HG02938 (cell line): ENCODE results near the gene C5orf63.
"Not testable (repeated sequence)": the region's sequence is repeated elsewhere in the genome, so short reads cannot be mapped to it uniquely, and the experiment has no call there.

Experiments used
- ATAC-seq: cut with Tn5 transposase; IDR thresholded peaks from one replicate; pipeline ENCODE4 v1.9.1; 2021; ENCODE audit warnings: mild to moderate bottlenecking, moderate library complexity; ENCODE audit not compliant: unreplicated experiment

Gene C5orf63

DNA sequence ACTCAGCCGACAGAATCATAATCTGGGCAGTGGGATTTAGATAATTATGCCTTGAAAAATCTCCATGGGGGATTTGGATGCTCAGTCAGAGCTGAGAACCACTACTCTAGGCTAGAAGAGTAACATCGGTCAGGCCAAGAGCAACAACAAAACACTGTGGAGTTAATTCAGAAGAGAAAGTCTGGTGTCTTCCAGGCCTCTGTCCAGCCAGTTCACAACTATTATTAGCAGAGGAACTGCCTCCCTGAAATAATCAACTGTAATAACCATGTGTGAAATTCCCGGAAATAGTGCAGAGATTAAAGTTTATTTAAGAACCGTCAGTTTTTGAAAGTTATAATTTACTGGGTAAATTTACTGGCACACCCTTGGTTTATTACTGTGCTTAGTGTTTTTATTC lies 34.8 kb downstream of the C5orf63 start:
- ATAC-seq: no peak

DNA sequence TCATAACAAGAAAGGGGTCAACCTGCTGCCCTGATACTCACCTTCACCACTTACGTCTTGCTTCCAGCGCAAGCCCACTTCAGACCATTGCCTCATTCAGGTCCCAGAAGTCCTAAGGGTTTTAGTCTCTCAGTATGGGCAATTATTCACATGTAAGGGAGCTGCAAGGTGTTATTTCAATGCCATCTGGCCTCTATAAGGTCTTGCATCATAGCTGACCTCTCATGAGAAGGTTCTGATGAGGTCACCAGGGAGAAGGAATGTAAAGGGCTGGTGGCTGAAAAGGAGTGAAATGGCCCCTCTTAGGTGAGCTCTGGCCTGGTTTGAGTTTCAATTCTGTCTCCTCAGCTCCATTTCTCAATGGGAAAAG lies 41.5 kb downstream of the C5orf63 start:
- no peak for ATAC-seq

DNA sequence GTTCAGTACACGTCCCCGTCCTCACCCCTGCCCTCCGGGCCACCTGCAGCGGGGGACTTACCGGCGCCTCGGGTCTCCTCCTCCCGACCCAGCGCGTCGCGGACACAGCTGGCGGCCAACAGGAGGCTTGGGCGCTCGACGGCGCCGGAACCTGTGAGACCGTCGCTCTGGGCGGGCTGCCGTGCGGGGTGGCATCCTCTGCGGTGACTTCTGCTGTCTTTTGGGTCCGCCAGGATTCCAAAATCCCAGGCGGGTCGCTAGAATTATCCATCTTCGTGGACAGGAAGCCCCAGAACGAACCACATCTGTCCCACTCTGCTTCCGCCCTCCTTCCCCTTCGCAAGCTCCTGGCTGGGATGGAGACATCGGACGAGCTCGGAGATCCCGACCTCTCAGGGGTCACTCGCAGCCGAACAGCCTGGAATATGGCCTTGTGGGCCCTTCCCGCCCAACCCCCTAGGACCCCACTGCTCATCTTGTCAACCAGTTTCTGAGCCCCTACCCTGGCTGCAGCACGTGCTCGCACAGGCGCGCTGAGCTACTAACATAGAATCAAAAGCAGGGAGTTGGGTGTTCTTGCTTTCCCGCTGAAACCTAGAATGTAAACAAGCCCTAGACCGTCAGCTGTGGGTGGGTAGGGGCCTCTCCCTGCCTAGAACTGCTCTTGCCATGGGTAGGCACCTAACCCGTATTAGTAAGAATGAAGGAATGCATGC lies 42.0 kb downstream of the C5orf63 start:
- peak; percentile 26 for ATAC-seq

GRCh38 chr5:127030259-127031146 lies 42.8 kb downstream of the C5orf63 start, which contains the start of gene MARCHF3:
Gene MARCHF3 (minus strand): TSS chr5:127030558. CDS start chr5:126918171, 112,387 bp downstream.
- peak; percentile 88 for ATAC-seq

DNA sequence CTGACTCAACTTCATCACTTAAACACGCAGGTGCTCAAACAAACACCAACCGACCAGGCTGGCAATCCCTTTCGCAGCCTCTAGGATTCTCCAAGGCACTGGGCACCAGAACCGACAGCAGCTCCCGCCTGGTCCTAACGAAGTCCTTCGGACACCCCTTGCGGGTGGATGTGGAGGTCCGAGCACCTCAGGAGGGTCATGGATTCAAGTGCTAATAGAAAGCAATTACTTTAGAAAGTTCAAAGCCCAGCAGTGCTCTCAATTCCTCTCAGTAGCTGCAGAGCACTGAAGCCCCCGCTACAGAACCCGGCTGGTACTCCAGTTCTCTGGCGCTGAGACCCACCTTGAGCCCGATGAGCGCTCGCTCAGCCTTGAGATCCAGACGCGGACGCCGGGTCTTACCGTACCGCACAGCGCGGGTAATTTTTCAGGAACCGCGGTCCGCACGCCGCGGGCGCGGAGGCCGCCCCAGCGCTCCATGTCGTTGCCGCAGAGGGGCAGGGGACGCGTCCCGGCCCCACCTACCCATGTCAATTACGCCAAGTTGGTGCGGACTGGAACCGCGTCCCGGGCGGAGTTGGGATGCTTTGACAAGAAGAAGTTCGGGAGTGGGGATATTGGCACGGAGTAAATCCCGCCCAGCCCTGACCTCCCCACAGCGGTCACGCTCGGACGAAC lies 43.6 kb downstream of the C5orf63 start:
- peak; percentile 21 for ATAC-seq

DNA sequence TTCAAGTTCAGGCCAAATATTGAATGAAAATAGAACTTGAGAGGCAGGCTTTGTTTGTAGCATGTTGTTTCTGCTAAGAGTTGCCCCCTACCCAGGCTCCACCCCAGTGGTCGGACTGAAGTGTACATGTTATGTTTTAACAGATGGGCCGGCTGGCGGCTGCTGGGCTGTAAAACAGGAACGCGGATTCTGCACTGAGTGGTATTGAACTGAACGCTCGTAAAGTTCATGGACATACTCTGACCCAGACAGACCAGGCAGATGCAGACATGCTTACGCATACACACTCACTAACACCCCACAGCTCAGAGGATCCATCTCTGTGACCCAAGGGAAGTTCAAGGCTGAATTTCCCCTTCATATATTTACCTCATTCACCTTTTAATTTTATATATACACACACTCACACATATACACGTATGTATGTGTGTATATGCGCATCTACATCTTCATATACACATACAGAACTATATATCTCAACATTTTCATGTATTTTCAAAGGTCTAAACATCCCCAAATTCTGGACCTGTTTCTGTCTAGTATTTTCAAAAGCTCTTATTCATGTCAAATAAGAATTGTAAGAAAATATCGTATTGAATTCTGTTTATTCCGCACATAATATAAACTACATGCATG lies 44.4 kb downstream of the C5orf63 start:
- no peak for ATAC-seq

DNA sequence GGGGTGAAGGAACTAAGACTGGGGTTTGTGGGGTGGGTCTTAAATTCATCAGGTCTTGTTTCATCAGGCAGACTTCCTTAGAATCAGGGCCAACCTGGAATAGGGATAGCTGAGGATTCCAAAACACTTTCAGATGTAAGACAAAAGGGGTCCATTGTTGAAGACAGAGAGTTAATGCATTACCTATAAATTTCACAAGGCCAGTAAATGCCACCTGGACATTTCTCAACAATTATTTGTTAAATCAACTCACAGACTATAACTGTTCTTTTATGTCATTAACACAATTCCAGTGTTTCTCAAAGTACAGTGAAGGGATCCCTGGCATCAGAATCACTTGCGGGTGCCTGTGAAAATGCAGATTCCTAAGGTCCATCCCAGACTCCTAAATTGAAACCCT lies 45.8 kb downstream of the C5orf63 start:
- no peak for ATAC-seq

- ATAC-seq: no peak
Observed at GRCh38 chr5:127026166-127026565, 47.1 kb downstream of the C5orf63 start.

DNA sequence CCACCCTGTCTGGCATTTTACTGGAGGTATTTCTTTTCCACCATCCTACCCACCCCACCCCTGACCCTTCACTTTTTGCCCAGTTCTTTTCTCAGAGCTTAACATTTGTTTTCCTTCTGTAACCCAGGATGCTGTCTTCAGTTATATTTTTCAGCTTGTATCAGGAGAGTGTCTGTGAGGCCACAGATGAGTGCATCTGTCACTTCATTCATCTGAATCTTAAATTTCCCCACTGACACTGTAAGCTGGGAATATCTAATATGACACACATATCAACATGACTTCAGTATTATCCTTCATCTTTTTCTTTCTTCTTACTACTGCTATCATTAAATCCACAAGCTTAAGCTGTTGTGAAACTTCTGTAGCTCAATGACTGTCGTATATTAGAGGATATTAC lies 47.8 kb downstream of the C5orf63 start:
- ATAC-seq: no peak

DNA sequence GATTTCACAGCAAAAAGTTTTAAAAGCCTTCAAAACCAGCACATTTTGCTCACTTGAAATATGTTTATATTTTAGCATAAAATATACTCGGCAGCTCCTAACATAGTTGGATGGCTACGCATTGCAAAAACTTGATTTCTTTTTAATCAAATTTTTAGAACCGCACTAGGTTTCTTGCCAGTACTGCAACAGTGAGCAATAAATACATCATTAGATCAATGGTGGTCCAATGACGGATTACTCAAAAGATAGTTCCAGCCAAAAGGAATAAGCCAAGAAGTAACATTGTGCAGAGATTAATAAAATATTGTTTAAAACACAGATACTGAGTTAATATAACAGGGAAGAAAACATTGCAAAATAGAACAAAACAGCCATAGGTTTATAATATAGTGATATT lies 48.5 kb downstream of the C5orf63 start:
- ATAC-seq: no peak

DNA sequence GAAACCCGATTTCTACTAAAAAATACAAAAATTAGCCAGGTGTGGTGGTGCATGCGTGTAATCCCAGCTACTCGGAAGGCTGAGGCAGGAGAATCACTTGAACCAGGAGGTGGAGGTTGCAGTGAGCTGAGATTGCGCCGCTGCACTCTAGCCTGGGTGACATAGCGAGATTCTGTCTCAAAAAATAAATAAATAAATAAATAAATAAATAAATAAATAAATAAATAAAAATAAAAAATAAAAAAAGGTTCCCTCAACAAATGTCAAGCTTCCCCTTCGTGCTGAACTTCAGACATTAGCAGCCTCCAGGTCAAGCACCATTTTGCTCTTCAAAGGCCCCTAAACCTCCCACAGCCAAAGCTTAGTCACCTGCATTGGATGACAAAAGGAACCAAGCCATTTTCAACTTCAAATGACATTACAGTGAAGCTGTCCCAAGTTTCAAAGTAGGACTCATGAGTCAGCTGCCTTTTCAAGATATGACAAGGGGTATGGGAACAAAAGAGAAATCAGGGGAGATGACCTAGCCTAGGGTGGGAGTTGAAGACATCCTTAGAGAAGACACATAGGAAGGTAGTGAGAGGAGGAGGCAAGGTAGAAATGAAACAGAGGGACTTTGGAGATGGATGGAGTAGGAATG lies 49.6 kb downstream of the C5orf63 start:
- ATAC-seq: not testable (repeated sequence)

DNA sequence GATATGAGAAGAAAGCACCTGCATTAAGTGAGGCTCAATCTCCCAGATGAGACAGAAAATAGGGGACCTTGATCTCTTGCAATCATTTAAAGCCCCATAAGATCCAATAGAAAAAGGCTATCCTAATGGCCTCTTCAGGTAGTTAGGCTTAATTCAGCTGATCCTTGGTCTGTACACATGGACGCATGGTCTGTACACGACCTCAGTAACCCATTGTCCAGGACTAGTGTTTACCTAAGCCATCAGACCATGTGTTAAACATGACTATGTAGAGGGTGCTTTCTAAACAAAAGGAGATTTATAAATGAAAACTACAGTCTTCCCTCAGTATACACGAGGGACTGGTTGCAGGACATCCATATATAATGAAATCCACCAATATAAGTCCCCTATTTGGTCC lies 50.5 kb downstream of the C5orf63 start:
- no peak for ATAC-seq

- ATAC-seq: no peak
Observed at GRCh38 chr5:127019928-127020327, 53.4 kb downstream of the C5orf63 start.

- not testable (repeated sequence) for ATAC-seq
Observed at GRCh38 chr5:127016722-127017121, 56.6 kb downstream of the C5orf63 start.

DNA sequence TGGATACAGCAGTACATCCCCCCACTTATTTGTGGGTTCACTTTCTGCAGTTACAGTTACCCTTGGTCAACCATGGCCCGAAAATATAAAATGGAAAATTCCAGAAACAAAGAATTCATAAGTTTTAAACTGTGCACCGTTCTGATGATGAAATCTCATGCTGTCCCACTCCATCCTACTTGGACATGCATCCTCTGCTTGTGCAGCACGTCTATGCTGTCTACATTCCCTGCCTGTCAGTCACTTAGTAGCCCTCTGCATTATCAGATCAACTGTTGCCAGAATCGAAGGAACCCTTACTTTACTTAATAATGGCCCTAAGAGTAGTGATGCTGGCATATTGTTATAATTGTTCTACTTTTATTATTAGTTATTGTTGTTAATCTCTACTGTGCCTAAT lies 57.6 kb downstream of the C5orf63 start:
- ATAC-seq: no peak

GRCh38 chr5:127014573-127014972 lies 58.7 kb downstream of the C5orf63 start:
- peak; percentile 41 for ATAC-seq

DNA sequence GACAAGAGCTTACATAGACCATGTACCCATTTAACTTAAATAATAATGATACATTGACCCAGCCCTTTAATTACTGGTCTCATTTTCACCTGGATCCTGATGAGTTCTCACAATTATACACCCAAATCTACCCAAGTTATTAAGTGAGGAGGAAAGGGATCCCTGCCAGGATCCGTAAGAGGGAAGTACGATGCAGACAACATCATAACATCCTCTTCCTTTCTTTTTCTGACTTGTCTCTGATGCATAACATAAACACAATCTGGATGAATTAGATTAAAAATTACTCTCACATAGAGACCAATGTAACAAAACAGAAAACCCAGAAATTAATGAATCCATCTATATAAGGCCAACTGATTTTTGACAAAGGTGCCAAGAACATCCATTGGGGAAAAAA lies 59.9 kb downstream of the C5orf63 start:
- no peak for ATAC-seq

DNA sequence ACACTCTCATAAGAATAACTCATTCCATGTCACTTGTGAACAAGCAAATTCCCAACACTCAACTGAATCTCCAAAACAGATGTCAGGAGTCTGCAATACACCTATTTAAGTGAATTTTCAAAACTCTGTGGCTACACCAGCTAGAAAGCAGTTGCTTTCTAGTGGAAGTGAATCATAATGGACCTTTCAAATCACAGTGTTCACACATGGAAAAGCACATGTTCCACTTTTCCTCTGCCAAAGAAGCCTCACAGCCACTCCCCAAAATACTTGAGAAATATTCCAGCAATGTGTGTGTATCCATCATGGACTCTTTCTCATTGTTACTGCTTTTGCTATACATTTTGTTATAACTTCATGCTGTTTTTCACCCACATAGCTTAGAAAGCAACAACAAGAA lies 60.4 kb downstream of the C5orf63 start:
- ATAC-seq: no peak

DNA sequence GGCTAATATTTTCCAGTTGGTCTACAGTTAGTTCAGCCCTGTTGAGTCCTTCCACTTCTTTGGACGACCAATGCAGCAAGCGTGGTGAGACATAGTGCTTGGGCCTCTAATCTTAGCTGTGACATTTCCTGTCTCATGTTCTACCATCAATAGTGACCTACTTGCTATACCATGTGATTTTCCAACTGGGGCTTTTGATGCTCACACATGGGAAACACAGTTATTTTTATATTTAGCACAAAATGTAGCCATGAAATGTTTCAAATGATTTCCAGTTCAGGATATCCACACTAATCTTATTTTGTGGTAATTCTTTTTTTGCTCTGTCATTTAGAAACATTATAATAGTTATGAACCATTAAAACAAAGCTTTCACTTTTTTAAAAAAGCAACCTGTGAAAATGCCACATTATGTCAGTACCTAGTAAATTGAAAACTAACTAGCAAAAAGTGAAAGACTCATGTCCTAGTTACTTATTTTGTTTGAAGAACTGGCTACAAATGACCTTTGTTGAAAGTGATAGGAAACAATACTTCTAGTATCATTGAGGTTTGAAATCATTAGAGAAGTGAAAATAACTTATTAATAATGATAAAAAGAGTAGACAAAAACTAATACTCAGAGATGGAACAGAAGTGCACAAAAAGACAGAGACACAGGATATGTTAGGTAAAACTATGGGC lies 61.2 kb downstream of the C5orf63 start:
- peak; percentile 70 for ATAC-seq

DNA sequence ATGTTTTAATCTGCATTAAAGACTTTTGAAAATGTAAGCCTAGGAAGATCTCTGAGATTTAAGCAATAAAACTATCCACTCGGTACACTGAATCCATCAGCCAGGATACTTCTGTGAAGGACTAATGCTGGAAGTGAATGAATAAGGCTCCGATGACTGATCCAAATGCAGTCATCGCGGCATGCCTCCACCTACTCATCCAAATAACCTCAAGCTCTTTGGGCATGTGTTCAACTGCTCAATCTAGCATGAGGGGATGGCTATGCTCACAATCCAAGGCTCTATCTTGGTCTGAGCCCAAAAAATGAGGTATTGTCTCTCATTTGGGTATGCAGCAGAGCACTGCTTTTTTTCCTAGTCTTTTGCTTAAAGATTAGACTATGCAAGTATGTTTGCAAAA lies 62.1 kb downstream of the C5orf63 start:
- no peak for ATAC-seq
